ENCODE measurements around the gene BRD9. TPM values are rescaled to one million over a fixed set of nuclear protein-coding genes. Genes with fewer than 3 reads are reported as not detected.

BRD9 gene
- total RNA-seq, 4 donors from 2014 or later: 22.3 to 38.5 (median 28.4) TPM

DNA sequence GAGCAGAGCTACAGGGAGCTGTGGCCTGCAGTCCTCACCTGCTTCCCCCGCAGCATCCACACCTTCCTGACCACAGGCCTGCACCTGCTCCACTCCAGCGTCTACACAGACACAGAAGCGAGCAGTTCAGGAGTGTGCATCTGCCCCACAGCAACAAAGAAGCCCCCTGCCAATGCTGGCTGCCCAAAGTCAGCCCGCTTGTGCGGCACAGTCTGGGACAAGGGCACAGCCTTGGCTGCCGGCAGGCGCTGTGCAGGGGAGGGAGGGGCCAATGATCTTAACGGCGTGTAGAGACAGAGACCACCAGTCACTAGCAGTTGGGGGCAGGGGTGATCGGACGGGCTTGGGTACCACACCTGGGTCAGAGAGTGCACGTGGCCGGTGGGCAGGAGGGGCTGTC is 6.6 kb downstream of the BRD9 start:
- Histone ChIP-seq H3K9me3 (no peaks in the 10 kb centered on the region), H3K27ac (no peak overlapping the region), H3K27me3 (no peaks in the 10 kb centered on the region), H3K4me1 (peaks cover 0 to 11% (median 1%) of the 10 kb centered on the region in 3 donors), H3K4me3 (no peak overlapping the region), H3K36me3 (peaks cover 0 to 100% of the 10 kb centered on the region in 2 donors)
- no peak for ATAC-seq
- 78% methylated on average over 3 of the region's 13 CpGs; no CpG with 5 or more reads in 1 of the 2 donors for WGBS, 2 donors (ENCODE audit: low coverage in 1 of 2)
- TF ChIP-seq POLR2A (IDR thresholded peaks at IDR 0.05) (no peak), EP300 (IDR thresholded peaks at IDR 0.05) (no peak), POLR2AphosphoS5 (IDR thresholded peaks at IDR 0.05) (no peak)
- TF ChIP-seq, protein P1, sequence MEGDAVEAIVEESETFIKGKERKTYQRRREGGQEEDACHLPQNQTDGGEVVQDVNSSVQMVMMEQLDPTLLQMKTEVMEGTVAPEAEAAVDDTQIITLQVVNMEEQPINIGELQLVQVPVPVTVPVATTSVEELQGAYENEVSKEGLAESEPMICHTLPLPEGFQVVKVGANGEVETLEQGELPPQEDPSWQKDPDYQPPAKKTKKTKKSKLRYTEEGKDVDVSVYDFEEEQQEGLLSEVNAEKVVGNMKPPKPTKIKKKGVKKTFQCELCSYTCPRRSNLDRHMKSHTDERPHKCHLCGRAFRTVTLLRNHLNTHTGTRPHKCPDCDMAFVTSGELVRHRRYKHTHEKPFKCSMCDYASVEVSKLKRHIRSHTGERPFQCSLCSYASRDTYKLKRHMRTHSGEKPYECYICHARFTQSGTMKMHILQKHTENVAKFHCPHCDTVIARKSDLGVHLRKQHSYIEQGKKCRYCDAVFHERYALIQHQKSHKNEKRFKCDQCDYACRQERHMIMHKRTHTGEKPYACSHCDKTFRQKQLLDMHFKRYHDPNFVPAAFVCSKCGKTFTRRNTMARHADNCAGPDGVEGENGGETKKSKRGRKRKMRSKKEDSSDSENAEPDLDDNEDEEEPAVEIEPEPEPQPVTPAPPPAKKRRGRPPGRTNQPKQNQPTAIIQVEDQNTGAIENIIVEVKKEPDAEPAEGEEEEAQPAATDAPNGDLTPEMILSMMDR (IDR thresholded peaks at IDR 0.05): no peak

DNA sequence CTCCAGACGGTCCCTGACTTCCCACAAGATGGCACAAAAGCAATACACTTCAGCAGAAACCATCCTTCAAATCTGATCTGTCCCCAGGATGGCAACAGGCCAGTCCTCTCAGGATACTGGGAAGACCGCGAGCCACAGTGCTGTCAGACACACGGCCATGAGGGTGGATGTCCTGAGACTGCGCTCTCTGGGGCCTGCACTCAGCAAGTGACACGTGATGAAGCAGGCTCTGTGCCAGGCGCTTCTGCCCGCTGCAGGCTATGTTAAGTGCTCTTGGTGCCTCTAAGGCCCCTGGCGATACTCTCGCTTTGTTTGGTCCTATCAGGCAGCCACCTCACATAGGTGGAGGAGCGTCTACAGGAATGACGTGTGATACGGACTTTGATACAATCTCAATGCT is 7.1 kb downstream of the BRD9 start:
- peaks cover 0 to 100% of the 10 kb centered on the region in 2 donors for H3K36me3 ChIP-seq
- 97% methylated on average over 5 of the region's 13 CpGs; no CpG with 5 or more reads in 1 of the 2 donors for WGBS, 2 donors (ENCODE audit: low coverage in 1 of 2)
- peaks cover 0 to 6% (median 0%) of the 10 kb centered on the region in 3 donors for H3K4me1 ChIP-seq
- H3K27me3 ChIP-seq: no peaks in the 10 kb centered on the region
- no peak for ATAC-seq
- no peak overlapping the region for H3K4me3 ChIP-seq
- H3K9me3 ChIP-seq: no peaks in the 10 kb centered on the region
- no peak for TF ChIP-seq POLR2AphosphoS5 (IDR thresholded peaks at IDR 0.05)
- TF ChIP-seq, protein P1 (IDR thresholded peaks at IDR 0.05): no peak
- no peak for TF ChIP-seq POLR2A (IDR thresholded peaks at IDR 0.05)
- no peak for TF ChIP-seq EP300 (IDR thresholded peaks at IDR 0.05)
- H3K27ac ChIP-seq: no peak overlapping the region

DNA sequence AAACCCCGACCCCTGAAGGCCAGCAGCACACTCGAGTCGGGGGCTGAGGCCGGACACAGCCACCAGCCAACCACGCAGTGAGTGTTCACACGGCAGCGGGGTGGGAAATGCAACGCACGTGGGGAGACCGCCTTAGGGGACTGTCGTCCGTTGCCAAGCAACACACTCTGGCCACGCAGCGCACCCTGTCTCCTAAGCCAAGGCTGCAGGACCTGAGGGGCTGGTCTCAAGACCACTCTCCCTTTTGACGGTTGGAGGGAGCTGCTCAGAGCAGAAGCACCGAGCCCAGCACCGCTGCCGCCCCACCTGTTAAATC is 7.5 kb downstream of the BRD9 start:
- TF ChIP-seq POLR2AphosphoS5 (IDR thresholded peaks at IDR 0.05): no peak
- no peak for TF ChIP-seq EP300 (IDR thresholded peaks at IDR 0.05)
- TF ChIP-seq, protein P1 (IDR thresholded peaks at IDR 0.05): no peak
- TF ChIP-seq POLR2A (IDR thresholded peaks at IDR 0.05): no peak
- no peak for ATAC-seq
- H3K9me3 ChIP-seq: no peaks in the 10 kb centered on the region
- H3K36me3 ChIP-seq: peaks cover 0 to 98% of the 10 kb centered on the region in 2 donors
- H3K4me3 ChIP-seq: no peak overlapping the region
- peaks cover 0 to 2% (median 0%) of the 10 kb centered on the region in 3 donors for H3K4me1 ChIP-seq
- no peak overlapping the region for H3K27ac ChIP-seq
- no peaks in the 10 kb centered on the region for H3K27me3 ChIP-seq
- WGBS, 2 donors (ENCODE audit: low coverage in 1 of 2): 100% methylated on average over 1 of the region's 18 CpGs; no CpG with 5 or more reads in 1 of the 2 donors

DNA sequence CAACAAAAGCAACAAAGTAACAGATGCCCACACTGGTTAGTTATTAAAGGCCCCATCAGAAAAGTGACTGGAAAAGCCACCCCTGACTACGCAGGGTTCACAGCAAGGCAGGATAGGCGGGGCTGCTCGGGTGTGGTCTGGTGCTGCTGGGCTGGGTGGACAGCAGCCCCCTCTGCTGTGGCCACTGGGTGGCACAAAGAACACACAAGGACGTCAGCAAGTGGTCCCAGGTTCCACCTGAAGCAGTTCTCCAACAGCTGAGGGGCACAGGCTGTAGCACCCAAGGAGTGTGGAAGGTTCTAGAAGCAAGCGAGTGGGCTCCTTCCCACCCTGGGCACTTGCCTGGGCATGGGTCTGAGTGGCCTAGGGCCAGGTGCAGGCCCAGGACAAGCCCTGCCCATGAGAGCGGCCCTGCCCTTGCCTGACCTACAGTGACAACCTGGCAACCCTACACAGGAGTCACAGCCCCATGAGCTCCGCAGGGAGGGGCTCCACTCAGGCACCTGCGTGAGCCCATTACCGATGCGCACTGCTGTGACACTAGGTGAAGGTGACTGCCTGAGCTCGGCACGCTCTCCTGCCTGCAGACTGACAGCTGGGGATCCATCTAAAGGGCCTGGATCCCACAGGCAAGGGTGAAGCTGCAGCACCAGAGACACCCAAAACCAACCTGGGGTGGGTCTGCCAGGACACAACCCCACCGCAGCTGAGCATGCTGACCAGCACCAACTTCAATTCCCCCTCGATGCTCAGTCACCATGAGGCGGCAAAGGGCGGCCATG is 8.1 kb downstream of the BRD9 start:
- ATAC-seq: no peak
- no peak overlapping the region for H3K4me3 ChIP-seq
- H3K9me3 ChIP-seq: no peaks in the 10 kb centered on the region
- H3K4me1 ChIP-seq: no peaks in the 10 kb centered on the region
- no peaks in the 10 kb centered on the region for H3K27me3 ChIP-seq
- TF ChIP-seq, protein P1 (IDR thresholded peaks at IDR 0.05): no peak
- TF ChIP-seq POLR2A (IDR thresholded peaks at IDR 0.05) (no peak), EP300 (IDR thresholded peaks at IDR 0.05) (no peak), POLR2AphosphoS5 (IDR thresholded peaks at IDR 0.05) (no peak)
- H3K27ac ChIP-seq: no peak overlapping the region
- peaks cover 0 to 93% of the 10 kb centered on the region in 2 donors for H3K36me3 ChIP-seq
- 55% methylated on average over 2 of the region's 16 CpGs; no CpG with 5 or more reads in 1 of the 2 donors for whole genome bisulfite sequencing, 2 donors (ENCODE audit: low coverage in 1 of 2)

Measured in gastroesophageal sphincter (tissue), 4 donors.